ENCODE results near the gene LRIT3.

Gene LRIT3

GRCh38 chr4:109890076-109890475 is 42.2 kb downstream of the LRIT3 start:
- TF ChIP-seq CTCF (IDR thresholded peaks at IDR 0.05): no peak

- no peak for TF ChIP-seq CTCF (IDR thresholded peaks at IDR 0.05)
These were observed 54.8 kb downstream of the LRIT3 start for GRCh38 chr4:109902559-109903251.

GRCh38 chr4:109908731-109909130 is 60.8 kb downstream of the LRIT3 start:
- no peak for TF ChIP-seq CTCF (IDR thresholded peaks at IDR 0.05)

- no peak for TF ChIP-seq CTCF (IDR thresholded peaks at IDR 0.05)
These were observed 62.3 kb downstream of the LRIT3 start for GRCh38 chr4:109910256-109910655.

DNA sequence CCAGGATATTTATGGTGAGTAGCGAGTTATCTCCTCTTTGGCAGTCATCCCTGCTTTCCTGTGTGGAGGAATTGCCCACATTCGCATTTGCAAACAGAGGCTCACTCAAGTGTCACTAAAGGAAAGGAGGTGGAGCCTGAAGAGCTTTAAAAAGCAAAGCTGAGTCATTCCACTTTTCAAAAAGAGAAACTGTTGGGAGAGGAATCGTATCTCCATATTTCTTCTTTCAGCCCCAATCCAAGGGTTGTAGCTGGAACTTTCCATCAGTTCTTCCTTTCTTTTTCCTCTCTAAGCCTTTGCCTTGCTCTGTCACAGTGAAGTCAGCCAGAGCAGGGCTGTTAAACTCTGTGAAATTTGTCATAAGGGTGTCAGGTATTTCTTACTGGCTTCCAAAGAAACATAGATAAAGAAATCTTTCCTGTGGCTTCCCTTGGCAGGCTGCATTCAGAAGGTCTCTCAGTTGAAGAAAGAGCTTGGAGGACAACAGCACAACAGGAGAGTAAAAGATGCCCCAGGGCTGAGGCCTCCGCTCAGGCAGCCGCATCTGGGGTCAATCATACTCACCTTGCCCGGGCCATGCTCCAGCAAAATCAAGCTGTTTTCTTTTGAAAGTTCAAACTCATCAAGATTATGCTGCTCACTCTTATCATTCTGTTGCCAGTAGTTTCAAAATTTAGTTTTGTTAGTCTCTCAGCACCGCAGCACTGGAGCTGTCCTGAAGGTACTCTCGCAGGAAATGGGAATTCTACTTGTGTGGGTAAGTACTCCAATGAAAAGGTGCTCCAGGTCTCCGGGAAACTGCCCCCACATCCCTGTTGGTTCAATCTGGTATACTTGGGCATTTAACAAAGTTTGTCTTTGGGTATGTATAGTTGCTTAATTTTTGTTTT is 65.0 kb downstream of the LRIT3 start, which contains the start of gene EGF:
TSS of gene EGF (plus strand) at position 178 of the 890 bp plus-strand sequence. CDS start at position 631, 453 bp downstream.
- TF ChIP-seq CTCF (IDR thresholded peaks at IDR 0.05): no peak

- TF ChIP-seq CTCF (IDR thresholded peaks at IDR 0.05): no peak
These were observed 65.8 kb downstream of the LRIT3 start for GRCh38 chr4:109913596-109914241.

DNA sequence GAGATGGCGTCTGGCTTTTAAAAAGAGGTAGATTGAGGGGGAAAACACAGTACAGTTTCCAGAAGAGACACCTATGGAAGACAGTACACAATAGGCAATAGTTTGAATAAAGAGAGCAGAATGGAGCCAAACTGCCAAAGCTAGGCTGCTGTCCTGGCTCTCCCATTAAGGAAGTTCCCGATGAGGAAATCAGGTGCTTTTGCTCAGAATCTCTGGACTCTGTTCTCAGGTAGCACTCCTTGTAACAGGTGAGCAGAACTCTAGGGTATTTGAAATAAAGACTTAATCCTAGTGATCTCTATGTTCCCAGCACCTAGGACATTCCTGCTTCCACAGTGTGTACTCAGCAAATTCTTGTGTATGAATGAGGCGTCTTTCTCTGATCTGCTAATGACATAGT is 66.4 kb downstream of the LRIT3 start:
- TF ChIP-seq CTCF (IDR thresholded peaks at IDR 0.05): no peak

Data from LNCAP (cell line).